GM15510 (cell line): ENCODE results near the gene PPP6R1.

ENCODE experiments used
- POLR2A ChIP-seq: IDR thresholded peaks from 3 replicates; pipeline ENCODE4 v1.6.1; 2011; ENCODE audit warnings: borderline replicate concordance; ENCODE audit not compliant: insufficient read length; ENCODE audit errors: extremely low read depth

The PPP6R1 gene

GRCh38 chr19:55272142-55272541, 13.3 kb upstream of the PPP6R1 start:
- TF ChIP-seq POLR2A, result no peak

- TF ChIP-seq POLR2A, result no peak
Observed at GRCh38 chr19:55270172-55270942, 11.5 kb upstream of the PPP6R1 start.

GRCh38 chr19:55269299-55269698, 10.5 kb upstream of the PPP6R1 start:
- TF ChIP-seq POLR2A, result no peak

DNA sequence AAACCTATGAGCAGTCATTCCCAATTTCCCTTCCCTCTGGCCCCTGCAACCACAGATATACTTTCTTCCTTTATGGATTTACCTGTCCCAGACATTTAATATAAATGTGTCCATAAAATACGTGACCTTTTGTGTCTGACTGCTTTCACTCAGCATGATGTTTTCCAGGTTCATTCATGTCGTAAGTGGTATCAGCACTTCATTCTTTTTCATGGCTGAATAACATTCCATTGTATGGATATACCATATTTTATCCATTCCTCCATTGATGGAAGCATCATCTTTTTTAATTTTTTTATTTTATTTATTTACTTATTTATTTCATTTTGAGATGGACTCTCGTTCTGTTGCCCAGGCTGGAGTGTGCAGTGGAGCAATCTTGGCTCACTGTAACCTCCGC, 8.0 kb upstream of the PPP6R1 start:
- TF ChIP-seq POLR2A, result no peak

GRCh38 chr19:55266404-55266803, 7.6 kb upstream of the PPP6R1 start:
- TF ChIP-seq POLR2A, result no peak

DNA sequence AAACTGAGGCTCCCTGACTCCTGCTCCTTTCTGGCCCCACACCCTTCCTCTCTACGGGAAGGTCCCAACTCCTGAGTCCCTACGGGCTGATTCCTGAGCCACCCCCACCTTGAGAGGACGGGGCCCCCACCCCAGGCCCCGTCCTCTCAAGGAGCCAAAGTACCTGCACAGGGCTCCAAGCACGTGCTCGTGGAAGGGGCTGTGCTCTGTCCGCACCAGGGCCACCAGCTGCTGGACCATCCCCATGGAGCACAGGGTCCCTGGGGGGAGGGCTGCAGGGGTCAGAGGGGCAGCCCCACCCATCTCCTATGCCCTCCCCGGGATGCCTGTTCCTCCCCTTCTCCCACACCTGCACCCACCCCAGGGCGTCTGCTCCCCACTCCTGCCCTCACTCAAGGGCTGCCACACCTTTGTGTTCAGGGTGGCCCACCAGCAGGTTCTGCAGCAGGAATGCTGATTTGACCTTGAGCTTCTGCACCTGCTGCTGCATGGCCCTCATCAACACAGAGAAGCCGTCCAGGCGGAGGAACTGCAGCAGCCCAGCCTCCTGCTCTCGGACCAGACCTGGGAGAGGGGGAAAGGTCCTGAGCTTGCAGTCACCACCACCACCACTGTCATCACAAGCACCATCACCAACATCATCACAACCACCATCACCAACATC, 7.0 kb upstream of the PPP6R1 start:
- TF ChIP-seq POLR2A, result no peak

DNA sequence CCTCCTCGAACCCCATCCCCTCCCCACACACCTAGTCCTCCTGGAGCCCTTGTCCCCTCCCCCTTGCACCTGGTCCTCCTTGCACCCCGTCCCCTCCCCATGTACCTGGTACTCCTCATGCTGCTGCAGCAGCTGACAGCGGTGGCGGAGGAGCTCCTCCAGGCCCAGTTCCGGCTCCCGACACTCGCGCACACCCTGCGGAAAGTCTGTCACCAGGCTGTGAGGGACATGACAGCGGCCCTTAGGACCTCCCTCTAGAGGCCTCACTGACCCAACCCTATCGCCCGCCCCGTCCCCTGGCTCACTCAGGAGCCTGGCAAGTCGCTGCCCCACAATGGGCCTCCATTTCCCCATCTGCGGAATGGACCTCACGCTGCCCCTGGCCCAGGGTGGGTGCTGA, 6.4 kb upstream of the PPP6R1 start:
- TF ChIP-seq POLR2A, result no peak

- no peak for TF ChIP-seq POLR2A
Observed at GRCh38 chr19:55264531-55264930, 5.7 kb upstream of the PPP6R1 start.

GRCh38 chr19:55262359-55262758, 3.5 kb upstream of the PPP6R1 start:
- TF ChIP-seq POLR2A, result no peak

GRCh38 chr19:55261671-55262126, 2.9 kb upstream of the PPP6R1 start:
- TF ChIP-seq POLR2A, result no peak

- no peak for TF ChIP-seq POLR2A
Observed at GRCh38 chr19:55259540-55260210, 858 bp upstream of the PPP6R1 start.

DNA sequence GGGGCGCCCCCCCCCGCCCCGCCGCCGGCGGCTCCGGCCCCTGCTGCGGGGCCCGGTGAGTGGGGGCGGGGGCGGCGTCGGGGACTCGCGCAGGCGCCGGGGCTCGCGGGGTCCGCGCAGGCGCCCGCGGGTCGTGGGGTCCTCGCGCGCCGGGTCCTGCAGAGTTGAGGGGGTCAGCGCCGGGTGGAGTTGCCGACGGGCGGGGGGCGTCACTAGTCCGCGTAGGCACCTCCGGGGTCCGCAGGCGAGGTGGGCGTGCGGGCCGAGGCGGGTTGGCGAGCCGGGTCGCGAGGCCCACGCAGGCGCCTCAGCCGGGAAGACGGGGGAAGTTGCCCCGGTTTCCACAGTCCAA, 365 bp downstream of the PPP6R1 start:
- TF ChIP-seq POLR2A, result no peak

DNA sequence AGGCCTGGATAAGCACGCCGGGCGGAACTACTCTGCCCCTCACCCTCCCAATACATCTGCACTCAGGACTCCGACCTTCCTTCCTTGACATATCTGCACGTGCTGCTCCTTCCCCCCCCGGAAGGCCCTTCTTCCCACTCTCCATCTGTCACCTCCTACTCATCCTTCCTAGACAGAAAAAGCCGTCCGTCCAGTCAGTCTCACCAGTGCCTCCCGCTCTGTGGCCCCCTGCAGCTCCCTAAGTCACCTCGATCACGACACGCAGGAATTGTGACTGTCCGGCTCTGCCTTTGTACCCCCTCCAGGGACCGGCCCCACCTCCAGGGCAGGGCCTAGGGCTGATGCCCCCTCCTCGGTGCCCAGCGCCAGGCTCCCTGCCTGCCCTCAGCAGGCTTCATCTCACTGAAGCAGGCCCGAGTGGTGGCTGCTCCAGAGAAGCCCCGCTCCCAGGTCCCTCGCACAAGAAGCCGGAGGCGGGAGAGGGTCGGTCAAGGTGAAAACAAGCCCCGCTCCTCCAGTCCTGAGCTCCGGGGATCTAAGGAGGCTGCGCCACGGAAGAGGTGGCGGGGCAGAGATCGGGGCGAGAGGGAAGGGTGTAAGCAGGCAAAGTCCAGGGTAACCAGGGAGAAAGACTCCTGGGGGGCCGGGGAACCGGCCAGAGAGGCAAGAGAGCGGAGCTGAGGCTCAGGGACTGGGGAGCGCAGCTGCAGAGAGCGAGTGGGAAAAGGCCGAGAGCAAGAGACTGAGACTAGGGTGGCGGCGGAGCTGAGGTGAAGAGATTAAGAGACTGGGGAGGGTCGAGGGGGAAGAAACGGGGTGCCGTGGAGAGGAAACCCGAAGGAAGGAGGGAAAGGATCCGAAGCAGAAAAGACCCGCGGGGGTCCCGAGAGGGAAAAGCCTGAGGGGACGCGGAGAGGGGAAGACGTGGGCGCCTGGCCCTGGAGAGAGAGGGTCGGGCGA, 1.1 kb downstream of the PPP6R1 start:
- TF ChIP-seq POLR2A, result no peak
